ENCODE data around the gene CXCL9.

CXCL9 gene

DNA sequence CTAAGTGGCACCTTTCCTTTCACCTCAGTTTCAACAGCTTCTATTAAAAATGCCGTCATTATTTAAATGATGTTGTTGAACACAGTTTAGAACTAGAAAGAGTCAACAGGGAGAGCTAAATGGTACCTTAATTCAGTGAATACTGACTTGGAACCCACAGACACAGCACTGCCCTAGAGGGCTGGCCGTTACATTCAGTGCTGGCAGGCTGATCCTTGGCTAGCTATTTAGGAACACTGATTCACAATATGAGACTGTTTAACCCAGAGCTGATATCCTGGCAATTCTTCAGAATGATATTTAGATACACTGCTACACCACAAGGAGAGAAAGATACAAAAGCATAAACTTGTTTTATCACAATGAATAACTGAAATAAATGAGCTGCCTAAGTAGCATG lies 53.8 kb downstream of the CXCL9 start:
- DNase-seq = no peak

Data from NCI-H526 treated with DMSO at 0.1 percent for 48 hours (cell line).